H1 (cell line): ENCODE measurements around the gene ZNF385B. TPM values are rescaled to one million over a fixed set of nuclear protein-coding genes. Genes with fewer than 3 reads are reported as not detected.

ENCODE experiments used
- CTCF ChIA-PET: fragments of 300-600 bp; sonication (Branson Sonifier 250); formaldehyde crosslinking; loops from one replicate; lab custom pipeline; 2021; ENCODE audit not compliant: partially characterized antibody; lab: Charles Lee
- POLR2A ChIA-PET: fragments of 300-600 bp; sonication (Branson Sonifier 250); formaldehyde crosslinking; loops from one replicate; lab custom pipeline; 2021; ENCODE audit warnings: inconsistent platforms; ENCODE audit not compliant: partially characterized antibody; lab: Charles Lee
- DNase-seq, 2 experiments: peaks; one replicate each; pipeline versions ENCODE4 v3.0.0 to v3.0.0-alpha.2; 2010 to 2022; ENCODE audit warnings: low spot score in 2 of 2, low read depth in 1 of 2, mixed read lengths in 1 of 2
- FAIRE-seq: peaks from 2 replicates; lab custom pipeline; 2011; peaks lifted over from hg19 to GRCh38; lab: Jason Lieb, UNC
- H2AFZ ChIP-seq: 2 replicates; pipeline ENCODE4 v1.8.1; 2012; ENCODE audit warnings: low read length, inconsistent platforms
- H2AK5ac ChIP-seq: 2 replicates; pipeline ENCODE4 v1.6.1; 2013; ENCODE audit warnings: low read depth, low read length
- H2BK120ac ChIP-seq: replicated peaks from 2 replicates; pipeline ENCODE3; 2013; ENCODE audit warnings: low read depth, low read length, inconsistent platforms
- H2BK12ac ChIP-seq: 2 replicates; pipeline ENCODE4 v1.6.1; 2013; ENCODE audit warnings: low read depth, low read length
- H2BK15ac ChIP-seq: 2 replicates; pipeline ENCODE4 v1.6.1; 2013; ENCODE audit warnings: low read length
- H2BK20ac ChIP-seq: 2 replicates; pipeline ENCODE4 v1.6.1; 2013; ENCODE audit warnings: low read length
- H2BK5ac ChIP-seq: 2 replicates; pipeline ENCODE4 v1.6.1; 2013; ENCODE audit warnings: low read depth, low read length
- H3K14ac ChIP-seq: 2 replicates; pipeline ENCODE4 v1.6.1; 2013; ENCODE audit warnings: inconsistent platforms; ENCODE audit not compliant: insufficient read length
- H3K18ac ChIP-seq: 2 replicates; pipeline ENCODE4 v1.6.1; 2013; ENCODE audit warnings: low read length; ENCODE audit errors: extremely low read depth
- H3K23ac ChIP-seq: 2 replicates; pipeline ENCODE4 v1.6.1; 2013; ENCODE audit warnings: inconsistent platforms; ENCODE audit not compliant: insufficient read length
- H3K23me2 ChIP-seq: 2 replicates; pipeline ENCODE4 v1.6.1; 2013; ENCODE audit warnings: low read depth, low read length
- H3K27ac ChIP-seq: 2 replicates; pipeline ENCODE4 v1.6.1; 2011; ENCODE audit warnings: low read depth, low read length, inconsistent platforms
- H3K27me3 ChIP-seq, 4 experiments: replicated peaks in 1 of 4; 1 replicate in 1 of 4; 2 replicates in 3 of 4; pipeline versions ENCODE4 v1.6.1 to v1.8.1; 2011 to 2013; ENCODE audit warnings: low read length in 3 of 4, mild to moderate bottlenecking in 3 of 4, inconsistent platforms in 2 of 4, mixed read lengths in 2 of 4, moderate library complexity in 1 of 4; ENCODE audit not compliant: control insufficient read depth in 3 of 4, insufficient read depth in 3 of 4; ENCODE audit errors: extremely low read depth in 1 of 4
- H3K36me3 ChIP-seq, 4 experiments: 2 replicates each; pipeline versions ENCODE4 v1.6.1 to v1.8.1; 2011 to 2013; ENCODE audit warnings: mild to moderate bottlenecking in 4 of 4, low read length in 3 of 4, moderate library complexity in 2 of 4, control low read depth in 1 of 4, inconsistent platforms in 1 of 4; ENCODE audit not compliant: insufficient read depth in 4 of 4, control insufficient read depth in 2 of 4
- H3K4ac ChIP-seq: replicated peaks from 2 replicates; pipeline ENCODE3; 2013; ENCODE audit warnings: low read length, low read depth, mixed read lengths, inconsistent platforms; ENCODE audit not compliant: insufficient read length
- H3K4me1 ChIP-seq, 4 experiments: replicated peaks in 1 of 4; 1 replicate in 1 of 4; 2 replicates in 3 of 4; pipeline versions ENCODE4 v1.6.1 to v1.8.1; 2011 to 2013; ENCODE audit warnings: low read length in 3 of 4, inconsistent platforms in 2 of 4, mixed read lengths in 1 of 4; ENCODE audit not compliant: insufficient read depth in 4 of 4, control insufficient read depth in 3 of 4
- H3K4me2 ChIP-seq, 2 experiments: 2 replicates each; pipeline versions ENCODE4 v1.6.1 to v1.8.1; 2011 to 2013; ENCODE audit warnings: low read depth in 2 of 2, low read length in 2 of 2, control low read depth in 1 of 2, inconsistent platforms in 1 of 2, mild to moderate bottlenecking in 1 of 2; ENCODE audit not compliant: insufficient read depth in 1 of 2
- H3K4me3 ChIP-seq, 4 experiments: fragments of 200-600, 300-600 bp in 1 of 4; sonication (generic), shearing (Covaris generic), sonication (Bioruptor Twin) in 1 of 4; 2 replicates each; pipeline versions ENCODE4 v1.5.1 to v1.8.1; 2011 to 2016; ENCODE audit warnings: low read length in 4 of 4, low read depth in 3 of 4, control low read depth in 2 of 4, inconsistent platforms in 2 of 4, mild to moderate bottlenecking in 2 of 4, mixed read lengths in 1 of 4, moderate library complexity in 1 of 4; ENCODE audit not compliant: insufficient read depth in 2 of 4; ENCODE audit errors: extremely low read depth in 1 of 4
- H3K56ac ChIP-seq: replicated peaks from 2 replicates; pipeline ENCODE3; 2013; ENCODE audit warnings: low read depth, mild to moderate bottlenecking, mixed read lengths, low read length, inconsistent platforms; ENCODE audit not compliant: insufficient read length
- H3K79me1 ChIP-seq: 2 replicates; pipeline ENCODE4 v1.6.1; 2013; ENCODE audit warnings: low read depth, low read length, control low read depth
- H3K79me2 ChIP-seq, 2 experiments: 2 replicates each; pipeline versions ENCODE4 v1.6.1 to v1.8.1; 2012 to 2013; ENCODE audit warnings: low read length in 2 of 2, mild to moderate bottlenecking in 2 of 2, inconsistent platforms in 1 of 2; ENCODE audit not compliant: insufficient read depth in 2 of 2, control insufficient read depth in 1 of 2
- H3K9ac ChIP-seq, 4 experiments: replicated peaks in 1 of 4; 1 replicate in 1 of 4; 2 replicates in 3 of 4; pipeline versions ENCODE4 v1.6.1 to v1.8.1; 2011 to 2013; ENCODE audit warnings: low read depth in 3 of 4, low read length in 3 of 4, control low read depth in 2 of 4, mild to moderate bottlenecking in 2 of 4, moderate library complexity in 2 of 4, inconsistent platforms in 1 of 4; ENCODE audit errors: extremely low read depth in 1 of 4
- H3K9me3 ChIP-seq, 2 experiments: 2 replicates each; pipeline versions ENCODE4 v1.6.1 to v1.8.1; 2012 to 2013; ENCODE audit warnings: mild to moderate bottlenecking in 2 of 2, moderate library complexity in 2 of 2, control low read depth in 1 of 2, inconsistent platforms in 1 of 2, low read depth in 1 of 2, low read length in 1 of 2, mixed read lengths in 1 of 2; ENCODE audit not compliant: insufficient read depth in 2 of 2
- H4K20me1 ChIP-seq, 2 experiments: replicated peaks in 1 of 2; 2 replicates each; pipeline versions ENCODE3 to v1.8.1; 2011 to 2013; ENCODE audit warnings: inconsistent platforms in 2 of 2, low read length in 2 of 2, mild to moderate bottlenecking in 1 of 2; ENCODE audit not compliant: insufficient read depth in 2 of 2, control insufficient read depth in 1 of 2
- H4K5ac ChIP-seq: 2 replicates; pipeline ENCODE4 v1.6.1; 2013; ENCODE audit warnings: low read length, low read depth, mixed read lengths, inconsistent platforms; ENCODE audit not compliant: insufficient read length
- H4K8ac ChIP-seq: 2 replicates; pipeline ENCODE4 v1.8.0; 2013; ENCODE audit warnings: mild to moderate bottlenecking, moderate library complexity, low read length, inconsistent platforms; ENCODE audit not compliant: insufficient read depth; ENCODE audit errors: extremely low read depth
- H4K91ac ChIP-seq: replicated peaks from 2 replicates; pipeline ENCODE3; 2013; ENCODE audit warnings: low read length, mixed read lengths, inconsistent platforms; ENCODE audit not compliant: insufficient read length
- RNF2 ChIP-seq: fragments of 200-900, 300-1000 bp; sonication (generic); IDR thresholded peaks from 2 replicates; pipeline ENCODE4 v1.7.1; 2016; ENCODE audit warnings: borderline replicate concordance, low read depth, mild to moderate bottlenecking, antibody characterized with exemption, low read length; ENCODE audit not compliant: poor library complexity, severe bottlenecking; ENCODE audit errors: missing control alignments
- SP1 ChIP-seq: IDR thresholded peaks from 2 replicates; pipeline ENCODE4 v1.6.1; 2011; ENCODE audit warnings: low read depth, low read length
- WGBS, 2 experiments: shearing (Covaris generic) in 1 of 2; methylation state at CpG; one replicate each; pipeline versions ENCODE4 v1.1.6 to v1.1.7; 2013 to 2015; ENCODE audit warnings: low lambda C conversion rate in 2 of 2, mixed read lengths in 2 of 2, inconsistent platforms in 1 of 2, low coverage in 1 of 2, missing lambda C conversion rate in 1 of 2; ENCODE audit not compliant: insufficient replicate concordance in 2 of 2, insufficient coverage in 1 of 2, insufficient read length in 1 of 2; ENCODE audit errors: extremely low coverage in 1 of 2, missing lambda C conversion rate in 1 of 2; 5-methylcytosine and 5-hydroxymethylcytosine counted together
- polyA plus RNA-seq, 7 experiments: library from polyadenylated mRNA; depleted of rRNA in 3 of 7; stranded (reverse) in 5 of 7; unstranded in 2 of 7; fragments of >200 nt in 5 of 7; fragments of 200-250 nt in 2 of 7; gene quantifications; 1 replicate in 5 of 7; 2 replicates in 1 of 7; 4 replicates in 1 of 7; pipeline versions ENCODE4 v1.2.1 to v1.2.3, GENCODE V29; 2011 to 2013; ENCODE audit warnings: missing spikeins in 2 of 7, mixed read lengths in 2 of 7
- total RNA-seq: library from RNA; stranded (reverse); fragmentation: NEBNext Ultra II Directional; extraction: Animal tissue kit (Norgen Biotek cat#: 25700); gene quantifications from 2 replicates; pipeline ENCODE4 v1.2.1, GENCODE V29; 2021

The ZNF385B gene
- total and polyA plus RNA-seq, 2 of the 8 experiments (the other 6 are each of a cell fraction or from before 2014, with no cell fraction given), result 1.1 to 3.7 TPM

DNA sequence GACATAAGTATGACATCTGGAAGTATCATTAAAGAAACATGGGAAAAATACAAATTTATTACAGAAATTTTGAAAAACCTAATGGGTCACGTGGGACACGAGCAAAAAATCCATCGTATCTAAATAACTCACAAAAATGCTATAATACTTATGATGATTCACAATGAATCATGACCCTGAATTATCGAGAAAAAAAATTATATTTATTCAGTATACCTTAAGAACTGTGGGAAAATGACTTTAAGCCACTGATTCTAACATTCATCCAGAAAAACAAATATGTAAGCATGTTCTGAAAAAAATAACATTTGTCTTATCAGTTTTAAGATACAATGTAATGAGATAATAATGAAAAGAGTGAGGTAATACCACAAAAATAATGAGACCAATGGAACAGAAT lies 51.8 kb downstream of the ZNF385B start:
- H3K79me2 ChIP-seq, result no peaks in the 10 kb centered on the region
- no peak overlapping the region for H3K27ac ChIP-seq
- no peaks in the 10 kb centered on the region for H3K9me3 ChIP-seq
- no peaks in the 10 kb centered on the region for H3K27me3 ChIP-seq
- no peak overlapping the region for H2BK120ac ChIP-seq
- no peak overlapping the region for H3K4ac ChIP-seq
- TF ChIP-seq RNF2 (no peak), SP1 (no peak)
- TF ChIP-seq, all 59 proteins: peak for 0
- no peak overlapping the region for H2BK15ac ChIP-seq
- H3K4me3 ChIP-seq, result no peak overlapping the region
- H2AK5ac ChIP-seq, result no peak overlapping the region
- no peaks in the 10 kb centered on the region for H3K79me1 ChIP-seq
- H3K56ac ChIP-seq, result no peak overlapping the region
- H3K23me2 ChIP-seq, result no peaks in the 10 kb centered on the region
- ChIA-PET CTCF (no interaction called here), POLR2A (no interaction called here)
- H2BK20ac ChIP-seq, result no peak overlapping the region
- 95% methylated on average over 4 of the region's 4 CpGs; no CpG with 5 or more reads in 1 of the 2 experiments for WGBS, 2 experiments
- H4K5ac ChIP-seq, result no peak overlapping the region
- no peak overlapping the region for H4K8ac ChIP-seq
- no peak overlapping the region for H3K14ac ChIP-seq
- no peak overlapping the region for H2AFZ ChIP-seq
- H3K4me2 ChIP-seq, result no peak overlapping the region
- no peak overlapping the region for H3K18ac ChIP-seq
- H4K20me1 ChIP-seq, result no peaks in the 10 kb centered on the region
- H3K9ac ChIP-seq, result no peak overlapping the region
- no peak overlapping the region for H3K23ac ChIP-seq
- H3K36me3 ChIP-seq, result no peaks in the 10 kb centered on the region
- H4K91ac ChIP-seq, result no peak overlapping the region
- no peak for FAIRE-seq
- no peak overlapping the region for H2BK5ac ChIP-seq
- no peaks in the 10 kb centered on the region for H3K4me1 ChIP-seq
- DNase-seq, result no peak
- H2BK12ac ChIP-seq, result no peak overlapping the region
